Peyer's patch (tissue), 4 donors: ENCODE measurements around the gene FAM83G.

Experiments
- CTCF ChIP-seq, 6 experiments: fragments of 450-650 bp in 4 of 6; fragments of 200-600 bp in 2 of 6; sonication (generic) in 1 of 6; IDR thresholded peaks; one replicate each; pipeline ENCODE4 v1.5.1; 2017 to 2019; ENCODE audit warnings: antibody characterized with exemption in 6 of 6, mild to moderate bottlenecking in 3 of 6, moderate library complexity in 1 of 6
- POLR2A ChIP-seq, 2 donors: fragments of 450-650 bp; IDR thresholded peaks; one replicate each; pipeline ENCODE4 v1.5.1; 2017; ENCODE audit warnings: antibody characterized with exemption in 2 of 2, mild to moderate bottlenecking in 2 of 2, moderate library complexity in 2 of 2

- TF ChIP-seq CTCF (IDR thresholded peaks at IDR 0.05) (no peak), POLR2A (IDR thresholded peaks at IDR 0.05) (no peak)
Observed at GRCh38 chr17:18947866-18948265, 56.7 kb downstream of the FAM83G start.
